GM19351 (cell line): ENCODE results near the gene AFAP1.

Source experiments
- ATAC-seq: cut with Tn5 transposase; IDR thresholded peaks from one replicate; pipeline ENCODE4 v1.9.1; 2021; ENCODE audit warnings: mild to moderate bottlenecking, moderate library complexity; ENCODE audit not compliant: unreplicated experiment

AFAP1 gene

DNA sequence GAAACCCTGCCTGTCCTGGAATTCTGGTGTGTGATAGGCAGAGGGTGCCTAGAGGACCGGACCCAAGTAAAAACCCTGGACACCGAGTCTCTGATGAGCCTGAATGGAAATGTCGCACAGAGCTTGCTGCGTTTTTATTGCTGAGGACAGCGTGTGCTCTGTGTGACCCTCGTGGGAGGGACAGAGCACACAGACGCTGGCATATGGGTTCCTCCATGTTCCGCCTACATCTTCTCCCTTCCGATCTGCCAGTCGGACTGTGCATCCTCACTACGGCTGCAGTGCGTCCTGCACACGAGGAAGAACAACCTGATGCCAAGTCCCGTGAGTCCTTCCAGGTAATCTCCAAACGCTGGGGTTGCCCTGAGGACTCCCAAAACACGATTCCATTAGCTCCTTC is 68.3 kb downstream of the AFAP1 start:
- no peak for ATAC-seq

DNA sequence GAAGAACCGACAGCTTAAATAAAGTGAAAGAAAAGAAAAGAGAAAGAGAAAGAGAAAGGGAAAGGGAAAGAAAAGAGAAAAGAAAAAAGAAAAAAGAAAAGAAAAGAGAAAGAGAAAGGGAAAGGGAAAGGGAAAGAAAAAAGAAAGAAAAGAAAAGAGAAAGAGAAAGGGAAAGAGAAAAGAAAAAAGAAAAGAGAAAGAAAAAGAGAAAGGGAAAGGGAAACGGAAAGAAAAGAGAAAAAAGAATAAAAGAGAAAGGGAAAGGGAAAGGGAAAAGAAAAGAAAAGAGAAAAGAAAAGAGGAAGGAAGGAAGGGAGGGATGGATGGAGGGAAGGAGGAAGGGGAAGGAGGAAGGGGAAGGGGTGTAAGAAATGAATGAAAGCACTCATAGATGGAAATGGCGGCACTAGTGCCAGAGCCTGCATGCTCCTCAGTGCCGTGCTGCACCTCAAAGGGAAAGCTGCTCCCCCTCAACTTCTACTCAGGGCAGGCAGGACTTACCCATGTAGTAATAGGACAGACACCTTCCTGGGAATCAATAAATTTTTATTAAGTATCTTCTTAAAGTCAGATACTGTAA is 70.7 kb downstream of the AFAP1 start:
- no peak for ATAC-seq

- no peak for ATAC-seq
Observed at GRCh38 chr4:7868436-7868775, 71.3 kb downstream of the AFAP1 start.

DNA sequence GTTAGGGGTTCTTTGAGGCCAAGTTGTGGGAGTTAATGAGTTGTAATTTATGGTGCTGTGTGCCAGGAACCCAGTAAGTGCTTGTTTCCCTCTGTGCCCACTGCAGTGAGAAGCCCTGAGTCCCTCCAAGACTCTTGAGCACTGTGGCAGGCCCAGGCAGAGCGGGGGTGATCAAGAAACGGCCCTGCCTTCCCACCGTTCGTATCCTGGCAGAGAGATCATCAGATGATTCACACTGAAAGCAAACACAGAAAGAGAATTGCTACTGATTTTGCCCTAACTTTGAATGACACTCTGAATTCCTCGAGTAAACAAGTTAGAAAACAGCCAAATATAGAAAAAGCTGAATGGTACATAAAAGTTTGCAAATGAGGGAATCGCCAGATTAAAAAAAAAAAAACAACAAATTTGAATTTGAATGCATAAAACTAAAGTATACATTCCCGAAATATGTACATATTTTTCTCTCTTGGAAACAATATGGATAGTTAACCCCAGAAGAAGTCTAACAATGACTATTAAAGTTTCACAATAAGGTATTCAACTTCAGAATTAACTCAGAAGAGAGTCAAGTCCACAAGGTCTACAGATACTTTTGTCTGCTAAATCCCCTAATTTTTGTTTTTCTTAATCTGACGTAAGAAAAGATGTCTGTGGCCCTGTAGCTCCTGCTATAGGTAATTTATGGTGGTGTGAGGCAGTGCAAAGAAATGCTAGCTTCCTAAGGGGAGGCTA is 71.8 kb downstream of the AFAP1 start:
- ATAC-seq = no peak

DNA sequence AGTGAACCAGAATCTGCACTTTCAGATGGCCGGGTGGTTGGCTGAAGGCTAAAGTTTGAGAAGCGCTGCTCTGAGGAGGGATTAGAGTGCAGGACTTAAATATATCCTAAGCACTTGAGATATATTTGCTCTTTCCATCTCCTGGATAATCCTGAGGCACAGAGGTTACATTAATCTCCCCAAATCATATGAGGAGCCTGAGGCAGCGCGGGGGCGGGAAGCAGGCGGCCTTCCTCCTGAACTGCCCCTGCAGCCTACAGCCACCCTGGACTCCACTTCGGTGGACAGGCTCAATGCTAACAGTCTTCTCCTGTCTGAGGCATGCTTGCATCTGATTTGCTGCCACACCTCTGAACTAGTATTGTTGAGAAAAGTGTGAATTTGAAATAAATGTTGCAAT is 72.5 kb downstream of the AFAP1 start:
- ATAC-seq = no peak

DNA sequence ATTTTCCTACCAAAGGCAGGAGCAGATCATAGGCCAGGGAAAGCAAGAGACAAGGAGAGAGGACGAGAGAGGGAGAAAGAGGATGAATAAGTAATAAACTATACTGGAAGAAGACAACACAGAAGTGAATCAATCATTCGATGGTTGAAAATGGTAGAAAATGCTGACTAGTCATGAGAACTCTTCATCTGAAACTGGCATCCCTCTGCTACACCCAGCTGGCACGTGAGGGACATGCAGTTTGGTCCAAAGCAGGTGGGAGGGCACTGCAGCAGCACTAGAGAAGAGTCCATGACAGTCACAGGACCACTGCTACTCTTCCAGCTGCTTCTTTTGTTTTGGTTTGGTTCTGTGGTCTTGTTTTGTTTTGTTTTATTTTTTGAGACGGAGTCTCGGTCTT is 74.1 kb downstream of the AFAP1 start:
- no peak for ATAC-seq

GRCh38 chr4:7864685-7865084 is 75.0 kb downstream of the AFAP1 start:
- no peak for ATAC-seq

DNA sequence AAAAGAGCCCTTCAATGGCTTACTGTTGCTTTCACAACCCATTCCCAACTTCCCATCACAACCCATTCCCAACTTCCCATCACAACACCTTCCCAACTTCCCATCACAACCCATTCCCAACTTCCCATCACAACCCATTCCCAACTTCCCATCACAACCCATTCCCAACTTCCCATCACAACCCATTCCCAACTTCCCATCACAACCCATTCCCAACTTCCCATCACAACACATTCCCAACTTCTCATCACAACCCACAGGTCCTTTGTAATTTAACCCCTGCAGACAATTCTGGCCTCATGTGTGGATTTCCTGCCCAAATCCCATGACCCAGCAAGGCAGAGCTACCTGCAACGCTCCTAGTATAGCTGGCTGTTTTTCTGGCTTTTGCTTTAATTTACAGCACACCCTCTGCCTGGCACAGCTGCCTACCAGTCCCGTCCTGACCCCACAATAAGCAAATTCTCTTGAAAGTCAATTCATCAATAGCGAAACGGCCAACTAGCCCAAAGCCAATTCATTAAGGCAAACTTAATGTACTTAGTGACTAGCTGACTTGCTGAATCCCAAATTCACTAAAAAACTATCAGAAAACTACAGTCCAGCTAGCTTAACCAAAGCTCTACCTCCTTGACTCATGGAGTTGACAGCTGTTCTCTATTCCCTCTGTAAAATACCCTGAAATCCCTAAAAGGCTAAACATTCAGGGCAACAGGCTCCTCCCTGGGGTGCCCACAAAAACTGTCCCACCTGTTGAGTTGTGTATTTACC is 75.6 kb downstream of the AFAP1 start:
- ATAC-seq = no peak

DNA sequence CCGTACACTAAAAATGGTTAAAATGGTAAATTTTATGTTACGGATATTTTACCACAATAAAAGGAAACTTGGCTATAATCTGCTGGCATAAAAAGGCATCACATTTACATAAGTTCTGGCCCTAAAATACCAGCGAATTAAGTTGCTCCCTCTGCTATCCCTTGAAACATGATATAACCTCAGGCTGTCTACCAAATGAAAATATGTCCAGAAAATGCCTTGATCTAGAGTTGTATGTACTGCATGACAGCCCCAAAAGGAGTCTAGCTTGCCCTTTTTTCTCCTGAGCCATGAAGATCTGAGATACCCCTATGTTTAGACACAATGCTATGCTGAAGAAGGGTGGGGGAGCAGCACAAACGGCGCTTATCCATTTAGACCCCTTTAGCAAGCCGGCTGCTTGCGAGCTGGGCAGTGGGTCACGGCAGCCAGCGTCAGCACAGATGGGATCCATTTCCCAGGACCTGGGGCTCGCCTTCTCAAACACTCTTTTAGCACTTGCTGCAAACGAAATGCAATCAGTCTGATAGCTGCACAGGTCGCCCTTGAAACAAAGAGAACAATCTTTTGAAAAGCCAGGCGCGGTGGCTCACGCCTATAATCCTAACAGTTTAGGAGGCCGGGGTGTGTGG is 77.0 kb downstream of the AFAP1 start:
- no peak for ATAC-seq

GRCh38 chr4:7861440-7861881 is 78.2 kb downstream of the AFAP1 start:
- ATAC-seq = no peak

DNA sequence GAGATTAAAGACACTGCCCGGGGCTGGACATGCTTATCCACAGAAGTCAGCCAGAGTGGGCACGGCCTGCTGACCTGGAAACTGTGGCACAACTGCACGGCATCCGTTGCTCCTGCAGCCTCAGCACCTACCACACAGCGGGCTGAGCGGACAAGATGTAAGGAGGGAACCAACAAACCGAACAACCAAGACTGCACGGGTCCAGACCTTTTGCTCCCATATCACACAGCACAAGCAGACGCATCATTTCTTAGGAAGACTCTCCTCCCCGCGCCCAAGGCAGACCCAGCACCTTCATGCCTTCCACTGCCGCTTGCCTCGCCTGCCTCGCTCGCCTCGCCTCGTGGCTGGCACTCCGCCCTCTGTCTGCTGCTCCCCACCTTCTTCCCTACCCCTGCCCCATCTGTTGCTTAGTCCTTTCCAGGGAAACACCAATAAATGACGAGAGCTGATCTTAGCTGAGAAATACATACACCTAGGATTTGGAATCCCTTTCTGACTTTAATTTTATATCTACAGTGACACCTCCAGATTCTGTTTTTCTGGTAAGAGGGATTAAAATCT is 79.0 kb downstream of the AFAP1 start:
- ATAC-seq = no peak

DNA sequence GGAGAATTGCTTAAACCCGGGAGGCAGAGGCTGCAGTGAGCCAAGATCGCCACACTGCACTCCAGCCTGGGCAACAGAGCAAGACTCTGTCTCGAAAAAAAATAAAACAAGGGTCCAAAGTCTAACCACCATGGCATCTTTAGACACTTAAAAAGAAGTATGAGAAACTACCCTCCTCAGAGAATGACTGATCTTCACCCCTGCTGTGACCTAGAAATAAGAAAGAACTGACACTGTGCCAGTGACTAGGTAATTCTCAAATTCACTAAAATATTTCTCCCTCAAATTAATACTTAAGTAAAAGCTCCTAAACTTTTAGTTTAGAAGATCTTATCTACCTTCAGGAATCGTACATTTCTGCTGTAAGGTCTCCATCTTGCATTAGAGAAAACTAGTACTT is 80.3 kb downstream of the AFAP1 start:
- ATAC-seq = no peak

- no peak for ATAC-seq
Observed at GRCh38 chr4:7858498-7858897, 81.2 kb downstream of the AFAP1 start.

GRCh38 chr4:7857993-7858392 is 81.7 kb downstream of the AFAP1 start:
- ATAC-seq = no peak

DNA sequence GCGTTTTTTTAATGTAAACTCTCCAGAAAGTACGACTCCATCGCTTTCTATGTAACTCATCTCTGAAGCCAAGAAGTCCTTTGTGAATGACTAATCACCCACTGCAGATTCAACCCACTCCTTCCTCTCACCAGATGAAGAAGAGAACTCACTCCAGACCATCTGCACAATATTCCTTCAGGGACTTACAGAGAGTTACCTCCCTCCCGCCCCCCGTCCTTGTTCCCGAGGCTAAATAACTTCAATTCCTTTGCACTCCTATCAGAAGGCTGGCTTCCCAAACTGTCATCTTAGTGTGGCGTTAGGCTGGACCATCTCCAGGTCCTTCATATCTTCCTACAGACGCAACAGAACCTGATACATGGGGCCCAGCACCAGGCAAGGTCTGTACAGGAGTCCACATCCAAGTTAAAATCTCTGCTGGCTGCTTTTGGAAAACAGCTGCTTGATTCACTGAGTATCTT is 82.4 kb downstream of the AFAP1 start:
- no peak for ATAC-seq

- ATAC-seq = no peak
Observed at GRCh38 chr4:7855731-7856130, 83.9 kb downstream of the AFAP1 start.

GRCh38 chr4:7854697-7855370 is 84.8 kb downstream of the AFAP1 start:
- no peak for ATAC-seq

GRCh38 chr4:7854216-7854615 is 85.4 kb downstream of the AFAP1 start:
- ATAC-seq = no peak

GRCh38 chr4:7853271-7853670 is 86.4 kb downstream of the AFAP1 start:
- ATAC-seq = no peak

- ATAC-seq = no peak
Observed at GRCh38 chr4:7852568-7853185, 87.0 kb downstream of the AFAP1 start.
